Measurements from ENCODE around the gene ZBTB8B. TPM values are rescaled to one million over a fixed set of nuclear protein-coding genes. Genes with fewer than 3 reads are reported as not detected.
A peak's percentile ranks its signal among the peaks of the same experiment; 100 is the strongest.
"Not testable (repeated sequence)": the region's sequence is repeated elsewhere in the genome, so short reads cannot be mapped to it uniquely, and the experiment has no call there.

ZBTB8B gene
- total RNA-seq, 2 experiments from 2014 or later, result not detected

DNA sequence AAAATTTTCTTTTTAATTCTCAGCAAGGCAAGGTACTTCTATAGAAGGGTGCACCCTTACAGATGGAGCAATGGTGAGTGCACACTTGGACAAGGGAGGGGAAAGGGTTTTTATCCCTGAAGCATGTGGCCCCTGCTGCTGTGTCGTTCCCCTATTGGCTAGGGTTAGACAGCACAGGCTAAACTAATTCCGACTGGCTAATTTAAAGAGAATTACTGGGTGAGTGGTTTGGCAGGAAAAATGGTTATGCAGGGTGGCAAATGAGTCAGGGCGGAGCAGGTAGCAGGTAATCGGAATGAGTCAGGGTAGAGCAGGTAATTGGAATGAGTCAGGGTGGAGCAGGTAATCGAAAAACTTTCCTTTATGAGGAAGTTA, 15.4 kb upstream of the ZBTB8B start:
- H3K9me3 Mint-ChIP-seq; H3K4me1 Mint-ChIP-seq; H3K36me3 Mint-ChIP-seq (ENCODE audit: low read depth); H3K4me3 Mint-ChIP-seq; DNase-seq; POLR2A ChIA-PET; H3K27ac Mint-ChIP-seq: not testable (repeated sequence)
- peaks cover 14% of the 10 kb centered on the region for H3K27me3 Mint-ChIP-seq
- CTCF ChIA-PET, result interaction anchor here (0.9 kb wide), 2 partner anchors 15 to 24 kb away, joined by 3 to 4 read pairs; partner anchors contain the start of gene ZBTB8B

GRCh38 chr1:32454726-32455125, 10.1 kb upstream of the ZBTB8B start:
- no peaks in the 10 kb centered on the region for H3K4me1 Mint-ChIP-seq
- CTCF ChIA-PET, result no interaction called here

DNA sequence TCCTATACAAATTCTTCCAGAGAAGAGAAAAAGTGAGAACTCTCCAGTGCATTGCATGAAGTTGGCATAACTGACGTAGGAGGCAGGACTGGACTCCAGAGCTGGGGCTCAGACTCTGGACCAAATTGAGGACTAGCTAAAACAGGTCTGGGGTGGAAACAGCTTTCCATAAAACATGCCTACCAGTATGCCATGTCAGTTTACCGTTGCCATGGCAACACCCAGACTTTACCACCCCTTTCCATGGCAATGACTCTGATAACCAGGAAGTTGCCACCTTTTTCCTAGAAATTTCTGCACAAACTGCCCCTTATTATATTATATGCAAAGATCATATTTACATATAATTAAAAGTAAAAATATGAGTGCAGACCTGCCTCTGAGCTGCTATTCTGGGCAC, 8.9 kb upstream of the ZBTB8B start:
- ChIA-PET CTCF (no interaction called here), POLR2A (no interaction called here)
- H3K4me1 Mint-ChIP-seq, result no peaks in the 10 kb centered on the region
- H3K9me3 Mint-ChIP-seq, result peaks cover 15% of the 10 kb centered on the region
- peaks cover 4% of the 10 kb centered on the region for H3K36me3 Mint-ChIP-seq (ENCODE audit: low read depth)
- H3K27me3 Mint-ChIP-seq, result peaks cover 17% of the 10 kb centered on the region
- no peak for DNase-seq
- H3K4me3 Mint-ChIP-seq, result no peak overlapping the region
- H3K27ac Mint-ChIP-seq, result no peak overlapping the region

More at GRCh38 chr1:32454726-32455125, 10.1 kb upstream of the ZBTB8B start:
- Mint-ChIP-seq H3K4me3 (no peak overlapping the region), H3K27ac (no peak overlapping the region), H3K27me3 (peaks cover 17% of the 10 kb centered on the region), H3K9me3 (peaks cover 15% of the 10 kb centered on the region), H3K36me3 (ENCODE audit: low read depth) (peaks cover 4% of the 10 kb centered on the region)
- DNase-seq, result no peak
- POLR2A ChIA-PET, result no interaction called here

DNA sequence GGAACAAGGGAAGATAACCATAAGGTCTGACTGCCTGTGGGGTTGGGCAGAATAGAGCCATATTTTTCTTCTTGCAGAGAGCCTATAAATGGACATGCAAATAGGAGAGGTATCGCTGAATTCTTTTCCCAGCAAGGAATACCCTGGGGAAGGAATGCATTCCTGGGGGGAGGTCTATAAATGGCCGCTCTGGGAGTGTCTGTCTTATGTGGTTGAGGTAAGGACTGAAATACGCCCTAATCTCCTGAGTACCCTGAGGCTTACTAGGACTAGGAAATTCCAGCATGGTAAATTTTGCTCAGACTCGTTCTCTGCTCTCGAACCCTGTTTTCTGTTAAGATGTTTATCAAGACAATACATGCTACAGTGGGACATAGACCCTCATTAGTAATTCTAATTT, 6.1 kb upstream of the ZBTB8B start:
- Mint-ChIP-seq H3K27me3 (peaks cover 36% of the 10 kb centered on the region), H3K9me3 (peaks cover 15% of the 10 kb centered on the region)
- H3K4me1 Mint-ChIP-seq; POLR2A ChIA-PET; DNase-seq; CTCF ChIA-PET; H3K27ac Mint-ChIP-seq; H3K4me3 Mint-ChIP-seq; H3K36me3 Mint-ChIP-seq (ENCODE audit: low read depth): not testable (repeated sequence)

DNA sequence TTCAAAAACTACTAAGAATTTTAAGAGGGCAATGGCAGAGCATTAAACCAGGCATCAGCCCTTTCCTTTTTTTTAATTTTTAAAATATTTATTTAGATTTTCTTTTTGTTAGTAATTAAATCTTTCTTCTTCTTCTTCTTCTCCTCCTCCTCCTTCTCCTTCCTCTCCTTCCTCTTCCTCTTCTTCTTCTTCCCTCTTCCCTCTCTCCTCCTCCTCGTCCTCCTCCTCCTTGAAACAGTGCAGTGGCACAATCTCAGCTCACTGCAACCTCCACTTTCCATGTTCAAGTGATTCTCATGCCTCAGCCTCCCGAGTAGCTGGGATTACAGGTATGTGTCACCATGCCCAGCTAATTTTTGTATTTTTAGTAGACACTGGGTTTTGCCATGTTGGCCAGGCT, 1.9 kb upstream of the ZBTB8B start:
- CTCF ChIA-PET; POLR2A ChIA-PET; H3K36me3 Mint-ChIP-seq (ENCODE audit: low read depth); H3K27ac Mint-ChIP-seq; DNase-seq; H3K4me3 Mint-ChIP-seq: not testable (repeated sequence)
- Mint-ChIP-seq H3K27me3 (peaks cover 59% of the 10 kb centered on the region), H3K4me1 (peaks cover 10% of the 10 kb centered on the region), H3K9me3 (peaks cover 14% of the 10 kb centered on the region)

DNA sequence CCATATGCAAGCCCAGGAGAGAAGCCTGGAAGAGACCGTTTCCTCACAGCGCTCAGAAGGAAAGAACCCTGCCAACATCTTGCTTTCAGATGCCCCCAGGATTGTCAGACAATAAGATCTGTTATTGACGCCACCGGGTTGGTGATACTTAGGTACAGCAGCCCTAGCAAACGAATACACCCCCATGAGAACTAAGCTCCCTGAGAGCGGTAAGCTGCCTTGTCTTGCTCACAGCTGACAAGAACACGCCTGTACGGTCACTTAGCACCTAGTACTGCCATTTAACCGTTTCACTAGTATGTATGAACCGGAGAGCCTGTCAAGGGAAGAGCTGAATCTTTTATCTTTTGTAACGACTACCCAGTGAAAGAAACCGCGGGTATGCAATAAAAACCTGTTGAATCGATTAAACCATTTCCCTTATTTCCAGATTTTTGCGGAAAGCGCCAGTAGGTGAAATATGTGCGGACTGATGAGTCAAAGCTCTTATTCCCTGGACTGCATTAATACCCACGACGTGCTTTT, 619 bp upstream of the ZBTB8B start:
- H3K4me1 Mint-ChIP-seq, result peaks cover 10% of the 10 kb centered on the region
- H3K36me3 Mint-ChIP-seq (ENCODE audit: low read depth), result peaks cover under 1% of the 10 kb centered on the region
- peak overlapping the region; percentile 17 for H3K4me3 Mint-ChIP-seq
- ChIA-PET POLR2A (no interaction called here), CTCF (interaction anchor here (0.9 to 1.1 kb wide), 2 partner anchors 14 to 56 kb away, joined by 3 read pairs; no protein-coding TSS in a partner anchor)
- H3K27ac Mint-ChIP-seq, result no peak overlapping the region
- H3K27me3 Mint-ChIP-seq, result peaks cover 49% of the 10 kb centered on the region
- H3K9me3 Mint-ChIP-seq, result peaks cover 3% of the 10 kb centered on the region
- no peak for DNase-seq

DNA sequence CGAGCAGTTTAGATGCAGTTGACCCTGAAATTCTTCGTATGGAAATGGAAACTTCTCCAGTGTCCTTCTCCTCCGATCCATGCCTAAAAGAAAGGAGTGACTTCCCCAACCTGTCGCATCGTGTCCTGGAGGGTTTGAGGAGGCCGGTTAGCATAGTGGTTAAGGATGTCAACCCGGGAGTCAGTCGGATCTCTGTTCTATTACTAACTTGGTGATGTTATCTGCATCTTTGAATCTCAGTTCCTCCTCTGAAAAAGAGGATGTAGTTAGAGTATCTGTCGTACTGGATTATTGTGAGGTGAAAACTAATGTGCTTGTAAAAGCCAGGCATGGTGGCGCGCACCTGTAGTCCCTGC, 684 bp downstream of the ZBTB8B start:
- DNase-seq, result no peak
- ChIA-PET CTCF (no interaction called here), POLR2A (no interaction called here)
- peaks cover 48% of the 10 kb centered on the region for H3K27me3 Mint-ChIP-seq
- no peak overlapping the region for H3K4me3 Mint-ChIP-seq
- H3K36me3 Mint-ChIP-seq (ENCODE audit: low read depth), result no peaks in the 10 kb centered on the region
- peaks cover 10% of the 10 kb centered on the region for H3K4me1 Mint-ChIP-seq
- no peaks in the 10 kb centered on the region for H3K9me3 Mint-ChIP-seq
- H3K27ac Mint-ChIP-seq, result no peak overlapping the region

DNA sequence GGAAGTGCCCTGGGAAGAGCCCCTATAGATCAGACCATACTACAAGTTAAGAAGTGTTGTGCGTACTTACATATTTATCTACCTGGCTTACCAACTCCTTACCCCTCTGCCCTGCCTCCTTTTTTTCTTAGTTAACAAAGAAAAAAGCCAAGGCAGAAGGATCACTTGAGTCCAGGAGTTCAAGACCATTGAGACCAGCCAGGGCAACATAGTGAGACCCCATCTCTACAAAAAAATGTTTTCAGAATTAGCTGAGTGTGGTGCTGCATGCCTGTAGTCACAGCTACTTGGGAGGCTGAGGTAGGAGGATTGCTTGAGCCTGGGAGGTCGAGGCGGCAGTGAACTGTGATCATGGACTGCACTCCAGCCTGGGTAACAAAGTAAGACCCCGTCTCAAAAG, 1.9 kb downstream of the ZBTB8B start:
- Mint-ChIP-seq H3K4me1 (peaks cover 10% of the 10 kb centered on the region), H3K36me3 (ENCODE audit: low read depth) (no peaks in the 10 kb centered on the region), H3K27ac (no peak overlapping the region), H3K27me3 (peaks cover 45% of the 10 kb centered on the region), H3K9me3 (no peaks in the 10 kb centered on the region), H3K4me3 (no peak overlapping the region)
- CTCF ChIA-PET, result no interaction called here
- no peak for DNase-seq
- POLR2A ChIA-PET, result no interaction called here

GRCh38 chr1:32468791-32469190, 3.9 kb downstream of the ZBTB8B start:
- DNase-seq, result no peak
- Mint-ChIP-seq H3K9me3 (no peaks in the 10 kb centered on the region), H3K4me1 (peaks cover 10% of the 10 kb centered on the region), H3K36me3 (ENCODE audit: low read depth) (no peaks in the 10 kb centered on the region), H3K27ac (no peak overlapping the region), H3K4me3 (no peak overlapping the region), H3K27me3 (peaks cover 34% of the 10 kb centered on the region)
- CTCF ChIA-PET, result interaction anchor here (0.7 to 0.8 kb wide), 2 partner anchors 223 to 956 kb away, joined by 3 read pairs; no protein-coding TSS in a partner anchor
- POLR2A ChIA-PET, result no interaction called here

DNA sequence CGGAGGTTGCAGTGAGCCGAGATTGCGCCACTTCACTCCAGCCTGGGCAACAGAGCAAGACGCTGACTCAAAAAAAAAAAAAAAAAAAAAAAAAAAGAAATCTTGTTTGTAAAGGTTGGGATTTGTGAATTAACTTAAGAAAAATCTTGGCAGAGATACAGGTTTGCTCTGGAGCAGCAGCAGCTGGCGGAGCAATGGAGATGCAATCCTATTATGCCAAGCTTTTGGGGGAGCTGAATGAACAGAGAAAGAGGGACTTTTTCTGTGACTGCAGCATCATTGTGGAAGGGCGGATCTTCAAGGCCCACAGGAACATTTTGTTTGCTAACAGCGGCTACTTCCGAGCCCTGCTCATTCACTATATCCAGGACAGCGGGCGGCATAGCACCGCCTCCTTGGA, 5.6 kb downstream of the ZBTB8B start:
- ChIA-PET CTCF (interaction anchor here (0.9 kb wide), 1 partner anchor 28 kb away, joined by 3 read pairs; no protein-coding TSS in a partner anchor), POLR2A (no interaction called here)
- peaks cover 3% of the 10 kb centered on the region for H3K4me1 Mint-ChIP-seq
- no peaks in the 10 kb centered on the region for H3K36me3 Mint-ChIP-seq (ENCODE audit: low read depth)
- H3K27ac Mint-ChIP-seq, result no peak overlapping the region
- H3K27me3 Mint-ChIP-seq, result peaks cover 23% of the 10 kb centered on the region
- no peak for DNase-seq
- no peak overlapping the region for H3K4me3 Mint-ChIP-seq
- H3K9me3 Mint-ChIP-seq, result no peaks in the 10 kb centered on the region

- no peak overlapping the region for H3K27ac Mint-ChIP-seq
- DNase-seq, result no peak
- no peaks in the 10 kb centered on the region for H3K36me3 Mint-ChIP-seq (ENCODE audit: low read depth)
- H3K27me3 Mint-ChIP-seq, result peaks cover 19% of the 10 kb centered on the region
- no peaks in the 10 kb centered on the region for H3K4me1 Mint-ChIP-seq
- CTCF ChIA-PET, result interaction anchor here (0.9 kb wide), 1 partner anchor 27 kb away, joined by 3 read pairs; no protein-coding TSS in a partner anchor
- POLR2A ChIA-PET, result no interaction called here
- no peak overlapping the region for H3K4me3 Mint-ChIP-seq
- H3K9me3 Mint-ChIP-seq, result no peaks in the 10 kb centered on the region
These were observed 6.3 kb downstream of the ZBTB8B start for GRCh38 chr1:32470991-32471694.

- Mint-ChIP-seq H3K4me3 (no peak overlapping the region), H3K9me3 (no peaks in the 10 kb centered on the region)
These were observed 7.0 kb downstream of the ZBTB8B start for GRCh38 chr1:32471695-32472362.

DNA sequence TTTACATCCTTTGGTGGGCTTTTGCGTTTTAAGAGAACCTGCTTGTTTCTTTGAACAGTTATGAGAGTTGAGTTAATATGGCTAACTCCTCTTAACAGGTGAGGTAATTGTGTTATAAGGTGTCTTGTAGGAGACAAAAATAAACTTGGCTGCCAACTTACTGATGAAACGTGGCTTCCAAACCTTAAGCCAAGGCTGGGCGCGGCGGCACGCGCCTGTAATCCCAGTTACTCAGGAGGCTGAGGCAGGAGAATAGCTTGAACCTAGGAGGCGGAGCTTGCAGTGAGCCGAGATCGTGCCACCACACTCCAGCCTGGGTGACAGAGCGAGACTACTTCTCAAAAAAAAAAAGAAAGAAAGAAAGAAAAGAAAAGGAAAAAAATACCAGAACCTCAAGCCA, 8.1 kb downstream of the ZBTB8B start:
- H3K4me1 Mint-ChIP-seq; H3K36me3 Mint-ChIP-seq (ENCODE audit: low read depth); H3K4me3 Mint-ChIP-seq; H3K27ac Mint-ChIP-seq; H3K9me3 Mint-ChIP-seq; DNase-seq; POLR2A ChIA-PET: not testable (repeated sequence)
- peaks cover 20% of the 10 kb centered on the region for H3K27me3 Mint-ChIP-seq
- CTCF ChIA-PET, result interaction anchor here (0.6 kb wide), 1 partner anchor 547 kb away, joined by 3 read pairs; no protein-coding TSS in a partner anchor

More at GRCh38 chr1:32471695-32472362, 7.0 kb downstream of the ZBTB8B start:
- Mint-ChIP-seq H3K36me3 (ENCODE audit: low read depth) (no peaks in the 10 kb centered on the region), H3K27ac (no peak overlapping the region), H3K4me1 (no peaks in the 10 kb centered on the region), H3K27me3 (peaks cover 18% of the 10 kb centered on the region)
- no peak for DNase-seq
- ChIA-PET POLR2A (no interaction called here), CTCF (no interaction called here)

- H3K27me3 Mint-ChIP-seq, result peaks cover 22% of the 10 kb centered on the region
- H3K27ac Mint-ChIP-seq, result no peak overlapping the region
- ChIA-PET POLR2A (no interaction called here), CTCF (no interaction called here)
- H3K4me1 Mint-ChIP-seq, result no peaks in the 10 kb centered on the region
- DNase-seq, result no peak
- H3K36me3 Mint-ChIP-seq (ENCODE audit: low read depth), result no peaks in the 10 kb centered on the region
- H3K9me3 Mint-ChIP-seq, result no peaks in the 10 kb centered on the region
- H3K4me3 Mint-ChIP-seq, result no peak overlapping the region
These were observed 10.1 kb downstream of the ZBTB8B start for GRCh38 chr1:32474954-32475353.
